H9 (cell line): ENCODE data around the gene IL1RAPL1. TPM values are rescaled to one million over a fixed set of nuclear protein-coding genes. Genes with fewer than 3 reads are reported as not detected.

Experiments used
- DNase-seq: peaks from one replicate; pipeline ENCODE4 v3.0.0-alpha.2; 2017
- H2AFZ ChIP-seq: one replicate; pipeline ENCODE4 v1.6.1; 2013; ENCODE audit warnings: mild to moderate bottlenecking, low read length, control low read depth, moderate library complexity
- H2AK5ac ChIP-seq: 2 replicates; pipeline ENCODE4 v1.6.1; 2013; ENCODE audit warnings: low read length, control low read depth, mixed read lengths; ENCODE audit not compliant: insufficient read length
- H2BK120ac ChIP-seq: one replicate; pipeline ENCODE4 v1.6.1; 2013; ENCODE audit warnings: low read depth, mild to moderate bottlenecking, low read length, control low read depth, inconsistent platforms; ENCODE audit not compliant: poor library complexity, severe bottlenecking
- H2BK12ac ChIP-seq: 2 replicates; pipeline ENCODE4 v1.6.1; 2013; ENCODE audit warnings: low read length, control low read depth, mixed read lengths, low read depth; ENCODE audit not compliant: insufficient read length
- H2BK15ac ChIP-seq: 2 replicates; pipeline ENCODE4 v1.6.1; 2013; ENCODE audit warnings: low read depth, low read length, control low read depth
- H2BK20ac ChIP-seq: one replicate; pipeline ENCODE4 v1.6.1; 2013; ENCODE audit warnings: low read depth, mild to moderate bottlenecking, low read length, control low read depth, inconsistent platforms; ENCODE audit not compliant: poor library complexity, severe bottlenecking
- H2BK5ac ChIP-seq: 2 replicates; pipeline ENCODE4 v1.6.1; 2013; ENCODE audit warnings: low read length, control low read depth, mixed read lengths; ENCODE audit not compliant: insufficient read length
- H3K14ac ChIP-seq: 2 replicates; pipeline ENCODE4 v1.6.1; 2013; ENCODE audit warnings: low read length, control low read depth; ENCODE audit not compliant: insufficient read depth
- H3K18ac ChIP-seq: 2 replicates; pipeline ENCODE4 v1.6.1; 2013; ENCODE audit warnings: low read depth, mild to moderate bottlenecking, mixed read lengths, low read length, control low read depth; ENCODE audit not compliant: insufficient read length
- H3K23ac ChIP-seq: 2 replicates; pipeline ENCODE4 v1.6.1; 2013; ENCODE audit warnings: low read length, control low read depth, mixed read lengths, low read depth; ENCODE audit not compliant: insufficient read length
- H3K23me2 ChIP-seq: 2 replicates; pipeline ENCODE4 v1.6.1; 2013; ENCODE audit warnings: low read depth, mild to moderate bottlenecking, mixed read lengths, low read length, control low read depth; ENCODE audit not compliant: insufficient read length, poor library complexity, severe bottlenecking
- H3K27ac ChIP-seq: 2 replicates; pipeline ENCODE4 v1.5.1; 2013; ENCODE audit warnings: low read length, control low read depth, mixed read lengths, low read depth; ENCODE audit not compliant: insufficient read length
- H3K27me3 ChIP-seq: 2 replicates; pipeline ENCODE4 v1.6.1; 2013; ENCODE audit warnings: low read length, control low read depth, inconsistent platforms; ENCODE audit not compliant: insufficient read depth
- H3K4ac ChIP-seq: 2 replicates; pipeline ENCODE4 v1.6.1; 2013; ENCODE audit warnings: low read depth, mild to moderate bottlenecking, control low read depth, inconsistent platforms, low read length, moderate library complexity
- H3K4me1 ChIP-seq: 2 replicates; pipeline ENCODE4 v1.6.1; 2013; ENCODE audit warnings: low read length, control low read depth, inconsistent platforms; ENCODE audit not compliant: insufficient read depth
- H3K4me2 ChIP-seq: 2 replicates; pipeline ENCODE4 v1.6.1; 2013; ENCODE audit warnings: low read length, control low read depth, mixed read lengths; ENCODE audit not compliant: insufficient read length, insufficient read depth
- H3K56ac ChIP-seq: 2 replicates; pipeline ENCODE4 v1.6.1; 2013; ENCODE audit warnings: low read depth, mild to moderate bottlenecking, mixed read lengths, low read length, control low read depth; ENCODE audit not compliant: insufficient read length
- H3K79me1 ChIP-seq: 2 replicates; pipeline ENCODE4 v1.6.1; 2013; ENCODE audit warnings: low read depth, mild to moderate bottlenecking, moderate library complexity, low read length, control low read depth, inconsistent platforms; ENCODE audit not compliant: insufficient read depth, poor library complexity, severe bottlenecking
- H3K79me2 ChIP-seq: 2 replicates; pipeline ENCODE4 v1.6.1; 2013; ENCODE audit warnings: low read length, control low read depth, inconsistent platforms; ENCODE audit not compliant: insufficient read depth
- H3K9ac ChIP-seq: 2 replicates; pipeline ENCODE4 v1.6.1; 2013; ENCODE audit warnings: low read length, control low read depth, mixed read lengths; ENCODE audit not compliant: insufficient read length; ENCODE audit errors: extremely low read depth
- H3K9me3 ChIP-seq: one replicate; pipeline ENCODE4 v1.6.1; 2013; ENCODE audit warnings: low read depth, low read length, inconsistent platforms; ENCODE audit not compliant: control insufficient read depth
- H3T11ph ChIP-seq: one replicate; pipeline ENCODE4 v1.6.1; 2013; ENCODE audit warnings: mild to moderate bottlenecking, low read length, control low read depth, inconsistent platforms
- H4K20me1 ChIP-seq: one replicate; pipeline ENCODE4 v1.6.1; 2013; ENCODE audit not compliant: control insufficient read depth, insufficient read length, insufficient read depth
- H4K5ac ChIP-seq: 2 replicates; pipeline ENCODE4 v1.6.1; 2013; ENCODE audit warnings: low read depth, mild to moderate bottlenecking, mixed read lengths, low read length, control low read depth; ENCODE audit not compliant: insufficient read length
- H4K8ac ChIP-seq: replicated peaks from 2 replicates; pipeline ENCODE4 v1.6.1; 2013; ENCODE audit warnings: low read length, control low read depth, mixed read lengths, low read depth; ENCODE audit not compliant: insufficient read length
- H4K91ac ChIP-seq: 2 replicates; pipeline ENCODE4 v1.6.1; 2013; ENCODE audit warnings: low read depth, mild to moderate bottlenecking, moderate library complexity, mixed read lengths, low read length, control low read depth; ENCODE audit not compliant: insufficient read length
- H3K27ac Mint-ChIP-seq, 3 experiments: 2 replicates in 2 of 3; 3 replicates in 1 of 3; pipeline ENCODE4 v1.8.0; 2020 to 2021; ENCODE audit warnings: mixed read lengths in 3 of 3, mild to moderate bottlenecking in 1 of 3, moderate library complexity in 1 of 3
- H3K27me3 Mint-ChIP-seq: 2 replicates; pipeline ENCODE4 v1.8.0; 2021; ENCODE audit warnings: low read depth, mild to moderate bottlenecking, moderate library complexity, mixed read lengths
- H3K36me3 Mint-ChIP-seq, 3 experiments: 2 replicates in 2 of 3; 3 replicates in 1 of 3; pipeline ENCODE4 v1.8.0; 2020 to 2021; ENCODE audit warnings: low read depth in 3 of 3, mixed read lengths in 3 of 3; ENCODE audit not compliant: insufficient read depth in 1 of 3
- H3K4me1 Mint-ChIP-seq, 2 experiments: 2 replicates each; pipeline ENCODE4 v1.8.0; 2020; ENCODE audit warnings: mixed read lengths in 2 of 2
- H3K4me3 Mint-ChIP-seq, 2 experiments: 2 replicates in 1 of 2; 3 replicates in 1 of 2; pipeline ENCODE4 v1.8.0; 2020 to 2021; ENCODE audit warnings: mild to moderate bottlenecking in 2 of 2, mixed read lengths in 2 of 2, moderate library complexity in 1 of 2
- H3K9me3 Mint-ChIP-seq, 2 experiments: 2 replicates in 1 of 2; 3 replicates in 1 of 2; pipeline ENCODE4 v1.8.0; 2020; ENCODE audit warnings: mild to moderate bottlenecking in 2 of 2, mixed read lengths in 2 of 2, moderate library complexity in 1 of 2
- WGBS: extraction: QIAGEN DNeasy Blood & Tissue Kit; methylation state at CpG from one replicate; pipeline ENCODE4 v1.1.7; 2013; ENCODE audit warnings: missing lambda C conversion rate, low lambda C conversion rate, mixed read lengths; ENCODE audit not compliant: insufficient read length; ENCODE audit errors: extremely low coverage; 5-methylcytosine and 5-hydroxymethylcytosine counted together
- total RNA-seq: library from RNA; stranded (reverse); gene quantifications from 2 replicates; pipeline ENCODE4 v1.2.1, GENCODE V29; 2021
- TF ChIP-seq, protein P1 (sequence below): fragments of 200-600 bp; sonication (generic); conservative IDR thresholded peaks from 3 replicates; pipeline ENCODE4 v1.8.0; 2021; ENCODE audit warnings: antibody characterized with exemption, mild to moderate bottlenecking

The IL1RAPL1 gene
- total RNA-seq, 1 experiment from 2014 or later: 0.31 TPM

DNA sequence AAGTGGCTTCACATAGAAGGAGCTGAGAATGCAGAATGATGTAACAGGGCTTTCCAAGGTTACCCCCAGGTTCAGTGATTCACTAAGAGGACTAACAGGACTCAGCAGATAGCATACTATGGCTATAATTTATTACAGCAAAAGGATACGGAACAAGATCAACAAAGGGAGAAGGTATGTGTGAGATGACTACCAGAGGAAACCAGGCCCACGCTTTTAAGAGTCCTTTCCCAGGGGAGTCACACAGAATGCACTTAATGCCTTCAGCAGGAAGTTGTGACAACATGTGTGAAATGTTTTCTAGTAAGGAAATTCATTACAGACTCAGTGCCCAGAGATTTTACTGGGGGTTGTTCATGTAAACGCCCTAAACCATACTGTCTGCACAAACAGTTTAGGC, 1254.5 kb downstream of the IL1RAPL1 start:
- no peak overlapping the region for H2BK12ac ChIP-seq
- no peaks in the 10 kb centered on the region for H3K4me1 Mint-ChIP-seq

More for the DNA sequence above, 1254.5 kb downstream of the IL1RAPL1 start:
- Histone ChIP-seq H3T11ph (no peak overlapping the region), H3K23me2 (no peaks in the 10 kb centered on the region), H3K14ac (no peak overlapping the region), H4K20me1 (no peaks in the 10 kb centered on the region), H3K27me3 (no peaks in the 10 kb centered on the region), H3K9ac (no peak overlapping the region), H3K23ac (no peak overlapping the region), H3K27ac (no peak overlapping the region), H3K9me3 (no peaks in the 10 kb centered on the region), H2AK5ac (no peak overlapping the region), H2BK5ac (no peak overlapping the region), H4K5ac (no peak overlapping the region), H3K79me1 (no peaks in the 10 kb centered on the region), H3K18ac (no peak overlapping the region), H3K56ac (no peak overlapping the region), H3K4ac (no peak overlapping the region), H2BK20ac (no peak overlapping the region), H2AFZ (no peak overlapping the region), H3K4me1 (no peaks in the 10 kb centered on the region), H2BK120ac (no peak overlapping the region), H3K79me2 (no peaks in the 10 kb centered on the region), H3K4me2 (no peak overlapping the region), H2BK15ac (no peak overlapping the region), H4K8ac (no peak overlapping the region), H4K91ac (no peak overlapping the region)
- DNase-seq: no peak
- H3K27me3 Mint-ChIP-seq: no peaks in the 10 kb centered on the region
- H3K36me3 Mint-ChIP-seq: no peaks in the 10 kb centered on the region; a peak in 2 of 7 replicates
- TF ChIP-seq, protein P1, sequence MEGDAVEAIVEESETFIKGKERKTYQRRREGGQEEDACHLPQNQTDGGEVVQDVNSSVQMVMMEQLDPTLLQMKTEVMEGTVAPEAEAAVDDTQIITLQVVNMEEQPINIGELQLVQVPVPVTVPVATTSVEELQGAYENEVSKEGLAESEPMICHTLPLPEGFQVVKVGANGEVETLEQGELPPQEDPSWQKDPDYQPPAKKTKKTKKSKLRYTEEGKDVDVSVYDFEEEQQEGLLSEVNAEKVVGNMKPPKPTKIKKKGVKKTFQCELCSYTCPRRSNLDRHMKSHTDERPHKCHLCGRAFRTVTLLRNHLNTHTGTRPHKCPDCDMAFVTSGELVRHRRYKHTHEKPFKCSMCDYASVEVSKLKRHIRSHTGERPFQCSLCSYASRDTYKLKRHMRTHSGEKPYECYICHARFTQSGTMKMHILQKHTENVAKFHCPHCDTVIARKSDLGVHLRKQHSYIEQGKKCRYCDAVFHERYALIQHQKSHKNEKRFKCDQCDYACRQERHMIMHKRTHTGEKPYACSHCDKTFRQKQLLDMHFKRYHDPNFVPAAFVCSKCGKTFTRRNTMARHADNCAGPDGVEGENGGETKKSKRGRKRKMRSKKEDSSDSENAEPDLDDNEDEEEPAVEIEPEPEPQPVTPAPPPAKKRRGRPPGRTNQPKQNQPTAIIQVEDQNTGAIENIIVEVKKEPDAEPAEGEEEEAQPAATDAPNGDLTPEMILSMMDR: no peak
- peaks cover 12 to 59% of the 10 kb centered on the region in 2 experiments; a peak in 4 of 5 replicates for H3K9me3 Mint-ChIP-seq
- no CpG with 5 or more reads among the region's 3 CpGs for WGBS
- H3K27ac Mint-ChIP-seq: no peak overlapping the region
- H3K4me3 Mint-ChIP-seq: no peak overlapping the region
